Progenitor cell of endocrine pancreas (in vitro differentiated cells): ENCODE data around the gene ARSJ. TPM values are rescaled to one million over a fixed set of nuclear protein-coding genes. Genes with fewer than 3 reads are reported as not detected.
"Not testable (repeated sequence)": the region's sequence is repeated elsewhere in the genome, so short reads cannot be mapped to it uniquely, and the experiment has no call there.

ENCODE experiments used
- DNase-seq: peaks from one replicate; pipeline ENCODE4 v3.0.0; 2021; ENCODE audit warnings: low spot score; ENCODE audit not compliant: unreplicated experiment
- H3K27ac Mint-ChIP-seq: 2 replicates; pipeline ENCODE4 v1.8.0; 2021; ENCODE audit warnings: mild to moderate bottlenecking, moderate library complexity, mixed read lengths
- H3K27me3 Mint-ChIP-seq: 2 replicates; pipeline ENCODE4 v1.8.0; 2021; ENCODE audit warnings: mixed read lengths
- H3K36me3 Mint-ChIP-seq: 2 replicates; pipeline ENCODE4 v1.8.0; 2022; ENCODE audit warnings: mixed read lengths; ENCODE audit not compliant: insufficient read depth
- H3K4me1 Mint-ChIP-seq: 2 replicates; pipeline ENCODE4 v1.8.0; 2021; ENCODE audit warnings: low read depth, mixed read lengths
- H3K4me3 Mint-ChIP-seq: 2 replicates; pipeline ENCODE4 v1.8.0; 2021; ENCODE audit warnings: low read depth, mild to moderate bottlenecking, moderate library complexity, mixed read lengths
- H3K9me3 Mint-ChIP-seq: 2 replicates; pipeline ENCODE4 v1.8.0; 2021; ENCODE audit warnings: low read depth, mixed read lengths
- total RNA-seq: library from RNA; stranded (reverse); gene quantifications from 2 replicates; pipeline ENCODE4 v1.2.1, GENCODE V29; 2021
- TF ChIP-seq, protein P1 (sequence below): fragments of 200-600 bp; sonication (generic); IDR thresholded peaks from one replicate; pipeline ENCODE4 v1.5.0; 2021; ENCODE audit warnings: antibody characterized with exemption, mild to moderate bottlenecking; ENCODE audit not compliant: unreplicated experiment

Gene ARSJ
- total RNA-seq, 1 donor from 2014 or later = 0.46 TPM

DNA sequence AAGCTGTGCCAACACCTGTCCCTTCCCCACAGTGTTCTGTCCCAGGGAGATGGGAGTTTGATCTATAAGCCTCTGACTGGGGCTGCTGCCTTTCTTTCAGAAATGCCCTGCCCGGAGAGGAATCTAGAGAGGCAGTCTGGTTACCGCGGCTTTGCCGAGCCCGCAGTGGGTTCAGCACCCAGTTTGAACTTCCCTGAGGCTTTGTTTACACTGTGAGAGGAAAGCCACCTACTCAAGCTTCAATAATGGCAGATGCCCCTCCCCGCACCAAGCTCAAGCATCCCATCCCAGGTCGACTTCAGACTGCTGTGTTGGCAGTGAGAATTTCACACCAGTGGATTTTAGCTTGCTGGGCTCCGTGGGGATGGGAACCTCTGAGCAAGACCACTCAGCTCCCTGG is 33.3 kb upstream of the ARSJ start:
- Mint-ChIP-seq H3K27ac (no peak overlapping the region), H3K36me3 (no peaks in the 10 kb centered on the region), H3K27me3 (peaks cover 3% of the 10 kb centered on the region), H3K9me3 (peaks cover 8% of the 10 kb centered on the region), H3K4me3 (no peak overlapping the region), H3K4me1 (peaks cover 3% of the 10 kb centered on the region)
- no peak for DNase-seq
- TF ChIP-seq, protein P1, sequence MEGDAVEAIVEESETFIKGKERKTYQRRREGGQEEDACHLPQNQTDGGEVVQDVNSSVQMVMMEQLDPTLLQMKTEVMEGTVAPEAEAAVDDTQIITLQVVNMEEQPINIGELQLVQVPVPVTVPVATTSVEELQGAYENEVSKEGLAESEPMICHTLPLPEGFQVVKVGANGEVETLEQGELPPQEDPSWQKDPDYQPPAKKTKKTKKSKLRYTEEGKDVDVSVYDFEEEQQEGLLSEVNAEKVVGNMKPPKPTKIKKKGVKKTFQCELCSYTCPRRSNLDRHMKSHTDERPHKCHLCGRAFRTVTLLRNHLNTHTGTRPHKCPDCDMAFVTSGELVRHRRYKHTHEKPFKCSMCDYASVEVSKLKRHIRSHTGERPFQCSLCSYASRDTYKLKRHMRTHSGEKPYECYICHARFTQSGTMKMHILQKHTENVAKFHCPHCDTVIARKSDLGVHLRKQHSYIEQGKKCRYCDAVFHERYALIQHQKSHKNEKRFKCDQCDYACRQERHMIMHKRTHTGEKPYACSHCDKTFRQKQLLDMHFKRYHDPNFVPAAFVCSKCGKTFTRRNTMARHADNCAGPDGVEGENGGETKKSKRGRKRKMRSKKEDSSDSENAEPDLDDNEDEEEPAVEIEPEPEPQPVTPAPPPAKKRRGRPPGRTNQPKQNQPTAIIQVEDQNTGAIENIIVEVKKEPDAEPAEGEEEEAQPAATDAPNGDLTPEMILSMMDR = no peak

DNA sequence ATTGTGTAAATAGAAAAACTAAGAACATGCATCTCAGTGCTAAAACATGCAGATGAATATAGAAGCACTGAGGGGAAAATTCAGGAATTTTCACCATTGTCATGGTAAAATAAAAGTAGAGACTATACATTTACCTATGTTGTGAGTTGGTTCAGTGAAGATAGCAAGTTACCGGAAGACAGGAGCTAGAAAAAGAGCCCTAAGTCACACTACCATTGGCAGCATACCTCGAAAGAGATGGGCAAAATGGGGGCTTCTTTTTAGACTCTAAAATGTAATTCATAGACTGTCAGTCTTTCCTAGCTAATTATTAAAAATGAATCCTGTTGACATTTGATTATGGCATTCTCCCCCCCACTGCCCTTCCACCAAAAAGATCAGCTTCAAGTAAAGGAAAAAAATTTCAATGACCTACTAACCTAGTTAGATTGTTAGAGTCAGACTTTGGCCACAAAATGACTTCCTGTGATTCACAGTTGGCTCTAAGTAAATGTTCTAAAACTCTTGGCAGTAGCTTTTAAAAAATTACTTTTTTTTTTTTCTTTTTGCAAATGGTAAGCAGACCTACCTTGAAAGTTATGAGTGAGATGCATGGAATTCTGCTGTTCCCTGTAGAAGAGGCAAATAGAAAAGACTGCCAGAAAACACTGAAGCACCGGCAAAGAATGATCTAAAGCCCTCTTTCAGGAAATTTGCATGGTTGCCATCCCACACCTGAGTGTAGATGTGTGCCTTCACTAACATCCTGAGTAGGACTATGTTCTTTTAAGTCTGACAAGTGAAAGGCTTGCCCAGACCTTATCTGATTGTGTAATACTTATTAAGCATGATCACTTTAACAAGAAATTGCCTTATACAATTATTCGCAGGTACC is 26.4 kb upstream of the ARSJ start:
- Mint-ChIP-seq H3K27me3 (no peaks in the 10 kb centered on the region), H3K27ac (no peak overlapping the region), H3K4me3 (no peak overlapping the region), H3K36me3 (no peaks in the 10 kb centered on the region), H3K4me1 (no peaks in the 10 kb centered on the region), H3K9me3 (no peaks in the 10 kb centered on the region)
- no peak for DNase-seq
- TF ChIP-seq, protein P1 = no peak

DNA sequence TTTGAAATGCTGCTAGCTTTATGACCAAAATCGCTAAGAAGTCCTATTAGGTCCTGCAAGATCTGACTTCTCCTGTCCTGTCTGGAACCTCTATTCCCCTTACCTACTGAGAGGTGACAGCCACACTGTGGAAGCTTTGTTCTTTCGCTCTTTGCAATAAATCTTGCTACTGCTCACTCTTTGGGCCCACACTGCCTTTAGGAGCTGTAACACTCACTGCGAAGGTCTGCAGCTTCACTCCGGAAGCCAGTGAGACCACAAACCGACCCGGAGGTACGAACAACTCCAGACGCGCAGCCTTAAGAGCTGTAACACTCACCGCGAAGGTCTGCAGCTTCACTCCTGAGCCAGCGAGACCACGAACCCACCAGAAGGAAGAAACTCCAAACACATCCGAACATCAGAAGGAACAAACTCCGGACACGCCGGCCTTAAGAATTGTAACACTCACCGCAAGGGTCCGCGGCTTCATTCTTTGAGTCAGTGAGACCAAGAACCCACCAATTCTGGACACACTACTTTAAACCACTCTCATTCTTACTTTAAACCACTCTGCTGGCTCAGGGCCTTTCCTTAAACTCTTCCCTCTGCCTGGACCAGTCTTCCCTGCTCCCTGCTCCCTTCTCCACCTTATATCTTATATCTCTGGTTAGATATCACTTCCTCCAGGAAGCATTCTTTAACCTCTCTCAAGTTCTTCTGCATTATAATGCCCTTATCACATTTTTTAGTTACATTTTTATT is 25.2 kb upstream of the ARSJ start:
- H3K36me3 Mint-ChIP-seq, H3K4me3 Mint-ChIP-seq, H3K4me1 Mint-ChIP-seq, H3K27me3 Mint-ChIP-seq, H3K9me3 Mint-ChIP-seq, DNase-seq: not testable (repeated sequence)
- peak overlapping the region; percentile 46 for H3K27ac Mint-ChIP-seq

DNA sequence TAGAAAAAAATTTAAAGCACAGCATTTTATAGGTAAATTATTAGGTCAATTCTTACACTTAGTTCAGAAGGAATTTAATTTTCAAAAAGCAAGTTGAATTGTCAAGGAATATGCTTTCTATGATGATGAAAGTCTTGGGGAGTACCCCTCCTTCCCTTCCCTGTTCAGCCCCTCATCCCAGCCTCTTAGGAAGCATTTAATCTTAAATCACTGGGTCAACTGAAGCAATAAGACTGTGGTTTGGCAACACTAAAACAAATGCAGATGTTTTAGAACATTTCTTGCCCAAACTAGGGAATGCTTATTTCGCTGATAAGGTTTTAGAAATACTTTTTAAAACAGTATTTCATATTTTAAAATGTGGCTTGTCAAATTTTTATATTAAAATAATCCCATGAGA is 19.1 kb upstream of the ARSJ start:
- Mint-ChIP-seq H3K27ac (no peak overlapping the region), H3K4me3 (no peak overlapping the region), H3K4me1 (no peaks in the 10 kb centered on the region), H3K27me3 (peaks cover 3% of the 10 kb centered on the region), H3K9me3 (no peaks in the 10 kb centered on the region), H3K36me3 (no peaks in the 10 kb centered on the region)
- no peak for DNase-seq
- TF ChIP-seq, protein P1 = no peak

DNA sequence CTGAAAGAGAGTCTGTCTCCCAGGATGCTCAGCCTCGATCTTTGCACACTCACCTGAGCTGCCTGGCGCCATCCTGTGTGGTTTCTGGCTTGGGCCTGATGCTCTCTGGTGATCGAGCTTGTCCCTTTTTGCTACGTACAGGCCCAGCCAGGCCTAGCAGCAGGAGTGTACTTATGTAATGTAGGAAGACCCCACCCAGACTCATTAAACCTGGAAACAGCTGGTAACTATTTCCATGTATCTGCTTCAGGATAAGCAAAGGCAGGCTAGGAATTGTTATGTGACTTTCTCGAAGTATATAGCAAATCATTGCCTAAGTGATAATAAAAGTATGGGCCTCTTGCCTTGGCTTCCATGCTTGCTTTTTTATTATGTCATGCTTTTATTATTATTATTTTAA is 18.6 kb upstream of the ARSJ start:
- Mint-ChIP-seq H3K27ac (no peak overlapping the region), H3K36me3 (no peaks in the 10 kb centered on the region), H3K27me3 (peaks cover 3% of the 10 kb centered on the region), H3K4me3 (no peak overlapping the region), H3K4me1 (no peaks in the 10 kb centered on the region), H3K9me3 (no peaks in the 10 kb centered on the region)
- TF ChIP-seq, protein P1 = no peak
- DNase-seq = no peak
